ENCODE measurements around the gene ALG9. TPM values are rescaled to one million over a fixed set of nuclear protein-coding genes. Genes with fewer than 3 reads are reported as not detected.

ALG9 gene
- polyA plus RNA-seq, 2 of the 4 experiments (the other 2 are of a cell fraction): 15.3 to 33.3 TPM

GRCh38 chr11:111761036-111761435 is 110.3 kb downstream of the ALG9 start:
- ATAC-seq (no peak), FAIRE-seq (no peak), DNase-seq (ENCODE audit: low read depth in 1 of 2, low spot score in 1 of 2) (no peak)
- no peak overlapping the region for H3K4me2 ChIP-seq
- no peaks in the 10 kb centered on the region for H3K9me3 ChIP-seq
- CTCF ChIA-PET: interaction anchor here (0.6 to 3.6 kb wide), 3 partner anchors 16 to 157 kb away, joined by 3 to 21 read pairs (median 4); no protein-coding TSS in a partner anchor
- POLR2A ChIA-PET: no interaction called here
- no peak overlapping the region for H3K27ac ChIP-seq
- no peak for TF ChIP-seq CHD2 (IDR thresholded peaks at IDR 0.05; ENCODE audit: low read length, partially characterized antibody)
- no peak for TF ChIP-seq HOXB5 (CRISPR knock-in tag; IDR thresholded peaks at IDR 0.05)
- TF ChIP-seq NPAS2 (CRISPR knock-in tag; IDR thresholded peaks at IDR 0.05; ENCODE audit: borderline replicate concordance): no peak
- no peak for TF ChIP-seq MAFK (IDR thresholded peaks at IDR 0.05; ENCODE audit: partially characterized antibody)
- TF ChIP-seq NFE2L2 (conservative IDR thresholded peaks at IDR 0.05; ENCODE audit: low read length): no peak
- TF ChIP-seq MYC (IDR thresholded peaks at IDR 0.05; ENCODE audit: borderline replicate concordance, low read length): no peak
- no peak for TF ChIP-seq POLR2A (IDR thresholded peaks at IDR 0.05; ENCODE audit: low read length)
- no peak for TF ChIP-seq TP53 (CRISPR knock-in tag; IDR thresholded peaks at IDR 0.05)
- TF ChIP-seq, protein P1, sequence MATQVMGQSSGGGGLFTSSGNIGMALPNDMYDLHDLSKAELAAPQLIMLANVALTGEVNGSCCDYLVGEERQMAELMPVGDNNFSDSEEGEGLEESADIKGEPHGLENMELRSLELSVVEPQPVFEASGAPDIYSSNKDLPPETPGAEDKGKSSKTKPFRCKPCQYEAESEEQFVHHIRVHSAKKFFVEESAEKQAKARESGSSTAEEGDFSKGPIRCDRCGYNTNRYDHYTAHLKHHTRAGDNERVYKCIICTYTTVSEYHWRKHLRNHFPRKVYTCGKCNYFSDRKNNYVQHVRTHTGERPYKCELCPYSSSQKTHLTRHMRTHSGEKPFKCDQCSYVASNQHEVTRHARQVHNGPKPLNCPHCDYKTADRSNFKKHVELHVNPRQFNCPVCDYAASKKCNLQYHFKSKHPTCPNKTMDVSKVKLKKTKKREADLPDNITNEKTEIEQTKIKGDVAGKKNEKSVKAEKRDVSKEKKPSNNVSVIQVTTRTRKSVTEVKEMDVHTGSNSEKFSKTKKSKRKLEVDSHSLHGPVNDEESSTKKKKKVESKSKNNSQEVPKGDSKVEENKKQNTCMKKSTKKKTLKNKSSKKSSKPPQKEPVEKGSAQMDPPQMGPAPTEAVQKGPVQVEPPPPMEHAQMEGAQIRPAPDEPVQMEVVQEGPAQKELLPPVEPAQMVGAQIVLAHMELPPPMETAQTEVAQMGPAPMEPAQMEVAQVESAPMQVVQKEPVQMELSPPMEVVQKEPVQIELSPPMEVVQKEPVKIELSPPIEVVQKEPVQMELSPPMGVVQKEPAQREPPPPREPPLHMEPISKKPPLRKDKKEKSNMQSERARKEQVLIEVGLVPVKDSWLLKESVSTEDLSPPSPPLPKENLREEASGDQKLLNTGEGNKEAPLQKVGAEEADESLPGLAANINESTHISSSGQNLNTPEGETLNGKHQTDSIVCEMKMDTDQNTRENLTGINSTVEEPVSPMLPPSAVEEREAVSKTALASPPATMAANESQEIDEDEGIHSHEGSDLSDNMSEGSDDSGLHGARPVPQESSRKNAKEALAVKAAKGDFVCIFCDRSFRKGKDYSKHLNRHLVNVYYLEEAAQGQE (IDR thresholded peaks at IDR 0.05): no peak
- TF ChIP-seq FOXS1 (CRISPR knock-in tag; IDR thresholded peaks at IDR 0.05): no peak
- TF ChIP-seq FOSB (CRISPR knock-in tag; IDR thresholded peaks at IDR 0.05): no peak
- TF ChIP-seq CBX8 (IDR thresholded peaks at IDR 0.05): no peak
- TF ChIP-seq HEYL (CRISPR knock-in tag; IDR thresholded peaks at IDR 0.05): no peak
- TF ChIP-seq NR3C1 (IDR thresholded peaks at IDR 0.05): no peak
- TF ChIP-seq FOSL2 (IDR thresholded peaks at IDR 0.05): no peak
- no peak for TF ChIP-seq FOSL2 (CRISPR knock-in tag; IDR thresholded peaks at IDR 0.05)
- H3K4me1 ChIP-seq: peaks cover 8% of the 10 kb centered on the region; the same call in 1 of the 3 replicates
- WGBS (ENCODE audit: missing lambda C conversion rate): 93% methylated on average over 4 of the region's 4 CpGs
- H3K4me3 ChIP-seq: no peak overlapping the region

DNA sequence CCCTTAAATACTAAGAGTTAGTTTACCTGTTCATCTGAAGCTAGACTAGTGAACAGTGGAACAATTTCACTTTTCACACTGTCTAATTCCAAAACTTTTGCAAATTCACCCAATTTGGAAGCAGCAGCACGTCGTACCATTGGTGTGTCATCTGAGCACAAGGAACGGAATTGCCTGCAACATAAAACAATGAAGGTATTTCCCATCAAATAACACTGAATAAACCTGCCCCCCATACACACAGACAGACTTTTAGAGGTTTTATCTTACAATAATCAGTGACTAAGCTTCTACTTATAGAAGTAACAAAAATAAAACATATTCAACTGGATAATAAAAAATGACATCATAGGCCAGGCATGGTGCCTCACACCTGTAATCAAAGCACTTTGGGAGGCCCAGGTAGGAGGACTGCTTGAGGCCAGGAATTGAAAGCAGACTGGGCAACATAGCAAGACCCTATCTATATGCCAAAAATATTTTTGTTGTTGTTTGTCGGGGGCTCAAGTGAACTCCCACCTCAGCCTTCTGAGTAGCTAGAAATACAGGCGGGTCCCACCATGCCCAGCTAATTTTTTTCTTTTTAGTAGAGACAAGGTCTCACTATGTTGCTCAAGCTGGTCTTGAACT is 111.5 kb downstream of the ALG9 start:
- CTCF ChIA-PET: interaction anchor here (0.8 to 3.6 kb wide), 4 partner anchors 17 to 157 kb away, joined by 3 to 21 read pairs (median 4); no protein-coding TSS in a partner anchor
- no peak overlapping the region for H3K4me2 ChIP-seq
- H3K27ac ChIP-seq: no peak overlapping the region
- POLR2A ChIA-PET: no interaction called here
- no peak for ATAC-seq
- DNase-seq (ENCODE audit: low read depth in 1 of 2, low spot score in 1 of 2): no peak
- no peak for FAIRE-seq
- H3K9me3 ChIP-seq: no peaks in the 10 kb centered on the region
- H3K4me3 ChIP-seq: no peak overlapping the region
- 95% methylated on average over 5 of the region's 5 CpGs for WGBS (ENCODE audit: missing lambda C conversion rate)
- H3K4me1 ChIP-seq: peaks cover 5% of the 10 kb centered on the region; the same call in 1 of the 3 replicates
- TF ChIP-seq ATOH8 (CRISPR knock-in tag; IDR thresholded peaks at IDR 0.05; ENCODE audit: low read depth) (no peak), MAX (IDR thresholded peaks at IDR 0.05) (no peak), HMGXB4 (CRISPR knock-in tag; IDR thresholded peaks at IDR 0.05; ENCODE audit: borderline replicate concordance) (no peak), ZSCAN20 (CRISPR knock-in tag; IDR thresholded peaks at IDR 0.05) (no peak), RNF2 (IDR thresholded peaks at IDR 0.05; ENCODE audit: borderline replicate concordance, low read depth) (no peak), TFCP2L1 (CRISPR knock-in tag; IDR thresholded peaks at IDR 0.05) (no peak), HOXB13 (CRISPR knock-in tag; IDR thresholded peaks at IDR 0.05; ENCODE audit: low read depth) (no peak), MAFK (IDR thresholded peaks at IDR 0.05; ENCODE audit: partially characterized antibody) (no peak)
